ENCODE measurements around the gene PRAMEF4.
"Not testable (repeated sequence)": the region's sequence is repeated elsewhere in the genome, so short reads cannot be mapped to it uniquely, and the experiment has no call there.

PRAMEF4 gene

GRCh38 chr1:12886101-12886500 is at the start of gene PRAMEF4:
TSS of gene PRAMEF4 (minus strand) at chr1:12886201. CDS start at chr1:12883394, 2,807 bp downstream.
- not testable (repeated sequence) for DNase-seq (ENCODE audit: extremely low read depth in 1 of 2, low read depth in 1 of 2)

DNA sequence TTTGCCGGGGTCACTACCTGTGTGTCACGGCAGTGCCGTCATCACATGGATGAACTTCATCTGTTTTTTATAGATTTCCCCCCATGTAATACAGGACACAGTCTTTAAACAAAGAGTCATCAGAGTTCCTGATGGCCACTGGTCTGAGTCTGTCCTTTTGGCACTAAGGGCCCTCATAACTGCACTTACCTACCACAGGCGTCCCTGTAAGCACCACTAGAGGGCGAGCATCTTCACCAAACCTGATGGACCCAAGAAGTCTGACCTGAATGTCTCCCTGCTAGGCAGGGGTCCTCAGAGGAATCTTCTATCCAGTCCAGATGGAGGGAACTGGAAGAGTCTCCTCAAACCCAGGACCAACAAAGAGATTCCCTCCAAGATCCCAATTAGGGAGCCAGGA is 38.4 kb upstream of the PRAMEF4 start:
- not testable (repeated sequence) for DNase-seq (ENCODE audit: extremely low read depth in 1 of 2, low read depth in 1 of 2)

GRCh38 chr1:12921749-12922148 is 35.7 kb upstream of the PRAMEF4 start:
- not testable (repeated sequence) for DNase-seq (ENCODE audit: extremely low read depth in 1 of 2, low read depth in 1 of 2)

DNA sequence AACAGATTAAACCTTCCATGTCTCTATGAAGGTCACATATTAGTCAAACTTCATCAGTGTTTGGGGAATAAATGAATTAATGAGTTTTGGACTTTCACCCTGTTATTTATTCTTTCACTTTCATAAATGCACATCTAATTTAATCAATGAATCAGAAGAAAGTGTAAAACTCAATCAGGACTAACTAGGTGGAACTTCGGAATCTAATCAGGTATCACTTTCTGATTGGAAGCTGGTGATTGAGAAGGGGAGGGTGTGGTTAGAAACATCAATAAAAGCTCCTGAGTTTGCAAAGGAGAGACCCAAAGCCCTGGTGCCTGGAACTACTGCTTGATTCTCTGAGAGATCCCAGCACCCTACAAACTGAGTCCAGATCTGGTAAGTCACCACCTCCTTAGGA is 30.3 kb upstream of the PRAMEF4 start, which contains the start of gene PRAMEF7:
Gene PRAMEF7 (plus strand): TSS at position 301 of the 400 bp plus-strand sequence. CDS start 1,083 bp downstream, outside the sequence.
- DNase-seq (ENCODE audit: extremely low read depth in 1 of 2, low read depth in 1 of 2), result not testable (repeated sequence)

GRCh38 chr1:12903793-12904572 is 18.0 kb upstream of the PRAMEF4 start:
- not testable (repeated sequence) for DNase-seq (ENCODE audit: extremely low read depth in 1 of 2, low read depth in 1 of 2)

DNA sequence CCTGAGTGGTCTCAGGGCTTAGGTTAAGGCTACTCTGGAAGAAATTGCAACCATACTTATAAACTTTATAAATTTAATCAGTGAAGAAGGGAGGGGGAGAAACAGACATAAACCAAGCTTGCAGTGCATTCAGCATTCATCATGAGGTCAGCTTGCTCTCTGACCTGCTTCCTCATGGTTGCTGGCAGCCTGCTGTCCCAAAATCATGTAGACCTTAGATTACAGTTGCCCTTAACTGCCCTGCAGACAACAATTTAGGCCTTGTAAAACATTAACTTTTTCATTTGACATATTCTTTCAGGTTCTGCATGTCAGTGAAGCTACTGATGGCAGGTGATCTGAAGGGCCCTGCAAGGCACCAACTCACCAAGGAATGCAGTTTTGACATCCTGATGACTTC is 13.2 kb upstream of the PRAMEF4 start:
- not testable (repeated sequence) for DNase-seq (ENCODE audit: extremely low read depth in 1 of 2, low read depth in 1 of 2)

DNA sequence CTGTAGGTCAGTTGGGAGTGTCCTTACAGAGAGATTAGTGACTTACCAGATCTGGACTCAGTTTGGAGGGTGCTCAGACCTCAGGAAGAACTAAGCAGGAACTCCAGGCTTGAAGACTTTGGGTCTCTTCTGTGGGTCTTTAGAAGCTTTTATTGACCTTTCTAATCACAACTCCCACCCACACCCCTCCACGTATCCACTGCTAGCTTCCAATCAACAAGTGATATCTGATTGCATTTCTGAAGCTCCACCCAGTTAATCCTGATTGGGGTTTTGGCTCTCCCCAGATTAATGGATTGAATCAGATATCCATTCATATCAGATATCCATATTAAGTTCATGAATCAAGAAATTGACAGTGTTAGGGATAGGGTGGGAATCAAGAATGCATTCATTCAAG is 12.2 kb upstream of the PRAMEF4 start, which contains the start of gene PRAMEF10:
Gene PRAMEF10 (minus strand): TSS at position 101 of the 400 bp plus-strand sequence. CDS start 2,423 bp downstream, outside the sequence.
- DNase-seq (ENCODE audit: extremely low read depth in 1 of 2, low read depth in 1 of 2), result not testable (repeated sequence)

GRCh38 chr1:12878453-12878852 is 7.5 kb downstream of the PRAMEF4 start:
- not testable (repeated sequence) for DNase-seq (ENCODE audit: extremely low read depth in 1 of 2, low read depth in 1 of 2)

GRCh38 chr1:12863131-12863880 is 22.7 kb downstream of the PRAMEF4 start:
- DNase-seq (ENCODE audit: extremely low read depth in 1 of 2, low read depth in 1 of 2), result not testable (repeated sequence)

DNA sequence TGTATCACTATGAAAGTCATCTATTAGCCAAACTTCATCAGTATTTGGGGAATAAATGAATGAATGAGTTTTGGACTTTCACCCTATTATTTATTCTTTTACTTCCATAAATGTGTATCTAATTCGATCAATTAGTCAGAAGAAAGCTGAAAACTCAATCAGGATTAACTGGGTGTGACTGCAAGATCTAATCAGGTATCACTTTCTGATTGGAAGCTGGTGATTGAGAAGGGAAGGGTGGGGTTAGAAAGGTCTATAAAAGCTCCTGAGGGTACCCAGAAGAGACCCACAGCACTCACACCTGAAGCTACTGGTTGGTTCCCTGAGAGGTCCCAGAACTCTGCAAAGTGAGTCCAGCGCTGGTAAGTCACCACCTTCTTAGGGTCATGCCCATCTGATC is 29.2 kb downstream of the PRAMEF4 start, which contains the start of gene PRAMEF2:
Gene PRAMEF2 (plus strand): TSS at position 301 of the 400 bp plus-strand sequence. CDS start 1,924 bp downstream, outside the sequence.
- DNase-seq (ENCODE audit: extremely low read depth in 1 of 2, low read depth in 1 of 2), result not testable (repeated sequence)

DNA sequence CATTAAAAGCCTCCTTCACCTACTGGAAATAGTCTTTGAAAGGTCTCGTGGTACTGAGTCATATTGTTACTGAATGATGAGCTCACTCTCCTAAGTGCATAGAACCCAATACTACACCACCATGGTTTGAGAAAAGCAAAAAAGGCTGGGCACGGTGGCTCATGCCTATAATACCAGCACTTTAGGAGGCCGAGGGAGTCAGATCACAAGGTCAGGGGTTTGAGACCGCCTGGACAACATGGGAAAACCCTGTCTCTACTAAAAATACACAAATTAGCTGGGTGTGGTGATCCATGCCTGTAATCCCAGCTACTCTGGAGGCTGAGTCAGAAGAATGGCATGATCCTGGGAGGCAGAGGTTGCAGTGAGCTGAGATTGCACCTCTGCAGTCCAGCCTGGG is 34.2 kb downstream of the PRAMEF4 start:
- no peak for DNase-seq (ENCODE audit: extremely low read depth in 1 of 2, low read depth in 1 of 2)

DNA sequence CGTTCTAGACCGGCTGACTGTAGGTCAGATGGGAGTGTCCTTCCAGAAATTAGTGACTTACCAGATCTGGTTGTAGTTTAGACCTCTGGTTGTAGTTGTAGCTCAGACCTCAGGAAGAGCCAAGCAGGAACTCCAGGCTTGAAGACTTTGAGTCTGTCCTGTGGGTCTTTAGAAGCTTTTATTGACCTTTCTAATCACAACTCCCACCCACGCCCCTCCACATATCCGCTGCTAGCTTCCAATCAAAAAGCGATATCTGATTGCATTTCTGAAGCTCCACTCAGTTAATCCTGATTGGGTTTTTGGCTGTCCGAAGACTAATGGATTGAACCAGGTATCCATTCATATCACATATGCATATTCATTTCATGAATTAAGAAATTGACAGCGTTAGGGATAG is 37.4 kb downstream of the PRAMEF4 start, which contains the start of gene HNRNPCL1:
Gene HNRNPCL1 (minus strand): TSS at position 101 of the 400 bp plus-strand sequence. CDS start 431 bp downstream, outside the sequence.
- not testable (repeated sequence) for DNase-seq (ENCODE audit: extremely low read depth in 1 of 2, low read depth in 1 of 2)

- not testable (repeated sequence) for DNase-seq (ENCODE audit: extremely low read depth in 1 of 2, low read depth in 1 of 2)
Observed at GRCh38 chr1:12833251-12833650, 52.8 kb downstream of the PRAMEF4 start.

GRCh38 chr1:12831310-12831709 is 54.7 kb downstream of the PRAMEF4 start, which contains the start of gene PRAMEF11:
TSS of gene PRAMEF11 (minus strand) at chr1:12831410. CDS start at chr1:12828789, 2,621 bp downstream.
- not testable (repeated sequence) for DNase-seq (ENCODE audit: extremely low read depth in 1 of 2, low read depth in 1 of 2)

Data from activated CD8-positive, alpha-beta memory T cell treated with anti-CD3 and anti-CD28 coated beads for 1 hour (primary cell).